ENCODE measurements around the gene SPIB.

DNA sequence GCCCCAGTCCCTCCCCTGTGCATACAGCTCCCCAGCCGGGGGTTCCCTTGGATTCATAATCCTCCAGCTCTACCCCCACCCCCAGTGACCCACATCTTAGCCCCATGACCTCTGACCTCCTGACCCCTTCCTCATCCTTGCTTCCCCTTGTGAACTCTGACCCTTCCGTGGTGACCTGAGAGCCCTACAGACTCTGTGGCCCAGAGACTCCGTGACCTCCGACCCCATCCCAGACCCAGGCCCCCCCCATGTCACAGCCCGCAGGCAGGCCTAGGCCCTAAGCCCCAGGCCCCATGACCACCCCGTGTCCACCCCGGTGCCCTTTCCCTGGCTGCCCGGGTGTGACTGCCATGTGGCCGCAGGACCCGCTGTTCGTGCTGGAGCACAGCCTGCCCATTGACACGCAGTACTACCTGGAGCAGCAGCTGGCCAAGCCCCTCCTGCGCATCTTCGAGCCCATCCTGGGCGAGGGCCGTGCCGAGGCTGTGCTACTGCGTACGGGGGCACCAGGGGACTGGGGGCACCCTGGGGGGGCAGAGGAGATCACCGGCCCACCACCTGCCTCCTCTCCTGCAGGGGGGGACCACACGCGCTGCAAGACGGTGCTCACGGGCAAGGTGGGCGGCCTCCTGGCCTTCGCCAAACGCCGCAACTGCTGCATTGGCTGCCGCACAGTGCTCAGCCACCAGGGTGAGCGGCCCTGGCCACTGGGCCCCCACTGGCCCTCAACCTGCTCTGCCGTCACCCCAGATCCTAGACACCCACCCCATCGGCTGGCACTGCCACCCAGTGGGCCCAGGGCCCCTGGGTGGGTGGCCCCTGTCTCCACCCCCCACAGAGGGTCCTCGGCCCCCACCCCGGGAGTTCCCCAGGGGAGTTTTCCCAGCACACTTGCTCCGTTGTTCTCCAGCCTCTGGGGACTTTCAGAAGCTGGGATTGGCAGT lies 2.4 kb upstream of the SPIB start:
- TF ChIP-seq CTCF (IDR thresholded peaks at IDR 0.05 in 8 of 11, conservative IDR thresholded peaks at IDR 0.05 in 3 of 11) (no peak), POLR2A (IDR thresholded peaks at IDR 0.05) (no peak)
